GM18870 (cell line): ENCODE data around the gene ADAMTS7.
"Not testable (repeated sequence)": the region's sequence is repeated elsewhere in the genome, so short reads cannot be mapped to it uniquely, and the experiment has no call there.

Experiments used
- ATAC-seq: cut with Tn5 transposase; IDR thresholded peaks from one replicate; pipeline ENCODE4 v1.9.1; 2021; ENCODE audit warnings: moderate library complexity; ENCODE audit not compliant: unreplicated experiment

Gene ADAMTS7, protein sequence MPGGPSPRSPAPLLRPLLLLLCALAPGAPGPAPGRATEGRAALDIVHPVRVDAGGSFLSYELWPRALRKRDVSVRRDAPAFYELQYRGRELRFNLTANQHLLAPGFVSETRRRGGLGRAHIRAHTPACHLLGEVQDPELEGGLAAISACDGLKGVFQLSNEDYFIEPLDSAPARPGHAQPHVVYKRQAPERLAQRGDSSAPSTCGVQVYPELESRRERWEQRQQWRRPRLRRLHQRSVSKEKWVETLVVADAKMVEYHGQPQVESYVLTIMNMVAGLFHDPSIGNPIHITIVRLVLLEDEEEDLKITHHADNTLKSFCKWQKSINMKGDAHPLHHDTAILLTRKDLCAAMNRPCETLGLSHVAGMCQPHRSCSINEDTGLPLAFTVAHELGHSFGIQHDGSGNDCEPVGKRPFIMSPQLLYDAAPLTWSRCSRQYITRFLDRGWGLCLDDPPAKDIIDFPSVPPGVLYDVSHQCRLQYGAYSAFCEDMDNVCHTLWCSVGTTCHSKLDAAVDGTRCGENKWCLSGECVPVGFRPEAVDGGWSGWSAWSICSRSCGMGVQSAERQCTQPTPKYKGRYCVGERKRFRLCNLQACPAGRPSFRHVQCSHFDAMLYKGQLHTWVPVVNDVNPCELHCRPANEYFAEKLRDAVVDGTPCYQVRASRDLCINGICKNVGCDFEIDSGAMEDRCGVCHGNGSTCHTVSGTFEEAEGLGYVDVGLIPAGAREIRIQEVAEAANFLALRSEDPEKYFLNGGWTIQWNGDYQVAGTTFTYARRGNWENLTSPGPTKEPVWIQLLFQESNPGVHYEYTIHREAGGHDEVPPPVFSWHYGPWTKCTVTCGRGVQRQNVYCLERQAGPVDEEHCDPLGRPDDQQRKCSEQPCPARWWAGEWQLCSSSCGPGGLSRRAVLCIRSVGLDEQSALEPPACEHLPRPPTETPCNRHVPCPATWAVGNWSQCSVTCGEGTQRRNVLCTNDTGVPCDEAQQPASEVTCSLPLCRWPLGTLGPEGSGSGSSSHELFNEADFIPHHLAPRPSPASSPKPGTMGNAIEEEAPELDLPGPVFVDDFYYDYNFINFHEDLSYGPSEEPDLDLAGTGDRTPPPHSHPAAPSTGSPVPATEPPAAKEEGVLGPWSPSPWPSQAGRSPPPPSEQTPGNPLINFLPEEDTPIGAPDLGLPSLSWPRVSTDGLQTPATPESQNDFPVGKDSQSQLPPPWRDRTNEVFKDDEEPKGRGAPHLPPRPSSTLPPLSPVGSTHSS (N-terminal part only)

DNA sequence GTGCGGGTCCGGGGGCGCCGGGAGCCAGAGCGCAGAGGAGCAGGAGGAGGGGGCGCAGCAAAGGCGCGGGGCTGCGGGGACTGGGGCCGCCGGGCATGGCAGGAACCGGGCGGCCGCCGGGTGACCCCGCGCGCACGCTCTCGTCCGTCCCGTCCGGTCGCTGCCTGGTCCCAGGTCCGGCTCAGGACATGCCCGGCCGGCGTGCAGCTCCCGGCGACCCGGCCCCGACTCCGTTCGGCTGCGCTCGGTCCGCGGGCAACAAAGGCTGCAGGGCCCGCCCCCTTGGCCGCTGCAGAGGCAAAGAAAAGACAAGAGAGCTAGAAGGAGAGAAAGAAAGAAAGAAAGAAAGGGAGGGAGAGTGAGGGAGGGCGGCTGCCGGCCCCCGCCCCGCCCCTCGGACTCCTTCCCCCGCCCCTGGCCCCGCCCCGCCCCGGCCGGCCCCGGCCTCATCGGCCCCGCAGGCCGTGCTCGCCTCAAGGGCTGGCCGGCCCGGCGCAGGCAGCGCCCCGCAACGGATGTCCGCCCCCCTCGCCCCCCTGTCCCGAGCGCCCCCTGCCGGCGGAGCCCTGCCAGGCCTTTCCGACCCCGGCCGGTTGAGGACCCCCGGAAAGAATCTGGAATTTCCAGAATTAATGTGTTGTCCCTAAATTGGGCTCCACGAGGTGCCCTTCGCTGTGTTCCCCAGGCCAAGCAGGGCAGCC lies at the start of gene ADAMTS7:
ADAMTS7 (minus strand) TSS at position 341 of the 701 bp plus-strand sequence; CDS start at position 97, 244 bp downstream.
- ATAC-seq: no peak

DNA sequence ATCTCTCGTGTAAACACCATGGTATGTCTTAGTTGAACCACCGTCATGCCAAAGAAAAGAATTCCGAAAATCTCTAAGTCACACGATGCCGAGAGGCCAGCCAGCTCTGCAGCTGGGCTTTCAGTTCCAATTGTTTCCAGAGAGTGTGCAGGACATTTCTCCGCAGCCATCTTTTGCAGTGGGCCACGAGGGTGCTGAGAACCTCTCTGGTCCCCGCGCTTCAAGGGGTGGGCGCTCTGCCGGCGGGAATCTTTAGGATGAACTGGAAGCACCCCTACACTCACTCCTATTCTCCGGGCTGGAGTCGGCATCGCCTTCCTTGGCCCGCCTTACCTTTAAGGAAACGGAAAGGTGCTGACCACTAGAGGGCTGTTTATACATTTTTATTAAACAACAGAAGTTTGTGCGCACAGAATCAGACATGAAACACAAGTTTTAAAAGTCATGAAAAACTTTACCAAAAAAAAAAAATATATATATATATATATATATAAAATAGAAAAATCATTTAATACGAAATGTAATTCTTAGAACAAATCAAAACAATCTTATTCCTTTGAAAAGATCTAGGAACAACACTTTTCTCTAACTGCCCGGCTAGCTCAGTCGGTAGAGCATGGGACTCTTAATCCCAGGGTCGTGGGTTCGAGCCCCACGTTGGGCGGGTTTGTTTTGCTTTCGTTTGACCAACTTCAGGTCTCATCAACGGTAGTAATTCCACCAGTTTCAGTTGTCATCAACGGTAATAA lies 48.9 kb upstream of the ADAMTS7 start:
- peak; percentile 60 for ATAC-seq

DNA sequence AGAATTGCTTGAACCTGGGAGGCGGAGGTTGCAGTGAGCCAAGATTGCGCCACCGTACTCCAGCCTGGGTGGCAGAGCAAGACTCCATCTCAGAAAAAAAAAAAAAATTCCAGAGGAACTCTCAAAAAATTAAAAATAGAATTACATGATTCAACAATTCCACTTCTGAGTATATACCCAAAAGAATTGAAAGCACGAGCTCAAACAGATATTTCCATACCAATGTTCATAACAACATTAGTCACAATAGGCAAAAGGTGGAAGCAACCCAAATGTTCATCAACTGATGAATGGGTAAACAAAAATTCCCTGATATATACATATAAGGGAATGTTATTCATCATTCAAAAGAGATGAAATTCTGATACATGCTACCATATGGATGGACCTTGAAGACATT lies 44.5 kb upstream of the ADAMTS7 start:
- ATAC-seq: no peak

DNA sequence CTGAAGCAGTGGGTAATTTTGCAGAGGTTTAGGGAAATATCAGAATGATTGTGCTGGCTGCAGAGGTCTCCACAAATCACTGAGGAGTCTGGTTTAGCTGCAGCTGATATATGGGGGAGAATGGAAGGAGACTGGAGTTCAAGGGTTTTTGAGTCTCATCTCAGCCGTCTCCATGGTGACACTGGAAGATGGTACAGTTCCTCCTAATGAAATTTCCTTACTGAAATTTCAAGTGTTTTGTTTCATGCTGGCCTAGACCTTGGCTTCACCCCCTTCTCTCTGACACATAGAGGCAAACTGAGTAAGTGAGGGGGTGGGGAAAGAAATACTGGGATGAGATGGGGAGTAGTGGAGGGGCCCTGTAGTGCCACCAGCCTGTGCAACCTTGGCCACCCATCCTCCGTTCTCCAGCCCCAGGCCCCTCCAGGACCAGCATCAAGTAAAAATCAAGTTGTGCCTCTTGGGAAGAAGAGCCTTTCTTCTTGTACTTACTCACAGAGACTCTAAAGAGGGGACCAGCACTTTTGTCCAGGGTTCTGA lies 43.6 kb upstream of the ADAMTS7 start:
- ATAC-seq: no peak

DNA sequence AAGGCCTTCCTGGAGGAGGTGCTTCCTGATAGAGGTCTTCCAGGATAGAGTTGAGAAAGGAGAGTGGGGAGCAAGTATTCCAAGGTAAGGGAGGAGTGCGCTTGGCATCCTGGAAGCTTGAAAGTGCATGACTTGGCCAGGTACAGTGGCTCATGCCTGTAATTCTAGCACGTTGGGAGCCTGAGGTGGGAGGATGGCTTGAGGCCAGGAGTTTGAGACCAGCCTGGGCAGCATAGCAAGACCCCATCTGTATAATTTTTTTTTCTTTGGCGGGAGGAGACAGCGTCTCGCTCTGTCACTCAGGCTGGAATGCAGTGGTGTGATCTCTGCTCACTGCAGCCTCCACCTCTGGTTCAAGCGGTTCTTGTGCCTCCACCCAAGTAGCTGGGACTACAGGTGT lies 42.2 kb upstream of the ADAMTS7 start:
- ATAC-seq: no peak

DNA sequence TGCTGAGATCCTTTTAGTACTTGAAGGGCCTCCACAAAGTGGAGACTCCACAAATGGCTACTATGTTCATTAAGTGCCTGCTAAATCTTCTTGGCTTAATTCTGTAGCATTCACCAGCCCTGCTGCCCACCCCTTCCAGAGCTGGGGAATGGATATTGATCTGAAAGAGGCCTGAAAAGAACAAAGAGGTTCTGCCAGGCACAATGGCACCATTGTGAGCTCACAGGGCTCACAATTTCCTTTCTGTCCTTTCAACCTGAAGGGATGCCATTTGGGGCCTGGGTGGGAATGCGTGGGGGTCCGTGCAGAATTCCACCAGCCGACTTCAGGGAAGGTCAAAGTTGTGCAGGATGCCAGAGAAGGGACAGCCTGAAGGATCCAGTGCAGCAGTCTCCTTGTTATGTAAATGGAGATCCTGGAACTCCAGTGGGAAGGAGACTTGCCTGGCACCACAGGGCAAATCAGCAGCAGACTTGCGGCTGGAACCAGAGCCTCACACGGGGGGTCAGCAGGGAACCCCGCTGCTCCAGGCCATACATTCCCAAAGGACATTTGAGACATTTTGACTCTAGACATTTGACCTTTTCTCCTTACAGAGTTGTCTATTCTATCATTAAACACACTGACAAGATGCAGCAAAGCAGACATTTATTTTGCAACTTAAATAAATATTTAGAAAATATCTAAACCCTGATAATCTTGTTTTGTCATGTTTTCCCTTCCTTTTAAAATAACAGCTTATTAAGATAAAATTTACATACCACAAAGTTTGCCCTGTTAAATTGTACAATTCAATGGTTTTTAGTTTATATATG lies 39.9 kb upstream of the ADAMTS7 start:
- no peak for ATAC-seq

DNA sequence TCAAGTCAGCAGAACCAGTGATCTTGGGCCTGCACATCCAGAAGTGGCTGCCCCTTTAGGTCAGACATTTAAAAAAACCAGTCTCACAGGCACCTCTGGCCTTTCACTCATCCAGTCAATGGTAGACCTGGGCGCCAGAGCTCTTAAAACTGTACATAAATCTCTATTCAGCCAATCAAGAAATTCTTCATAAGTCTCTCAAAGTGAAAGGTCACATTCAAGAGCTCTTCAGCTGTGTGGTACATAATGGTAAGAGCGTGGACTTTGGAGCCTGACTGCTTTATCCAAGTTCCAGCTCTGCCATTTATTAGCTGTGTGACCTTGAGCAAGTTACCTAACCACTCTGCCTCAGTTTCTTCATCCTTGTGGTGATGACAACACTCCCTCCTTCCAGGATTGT lies 39.1 kb upstream of the ADAMTS7 start:
- no peak for ATAC-seq

DNA sequence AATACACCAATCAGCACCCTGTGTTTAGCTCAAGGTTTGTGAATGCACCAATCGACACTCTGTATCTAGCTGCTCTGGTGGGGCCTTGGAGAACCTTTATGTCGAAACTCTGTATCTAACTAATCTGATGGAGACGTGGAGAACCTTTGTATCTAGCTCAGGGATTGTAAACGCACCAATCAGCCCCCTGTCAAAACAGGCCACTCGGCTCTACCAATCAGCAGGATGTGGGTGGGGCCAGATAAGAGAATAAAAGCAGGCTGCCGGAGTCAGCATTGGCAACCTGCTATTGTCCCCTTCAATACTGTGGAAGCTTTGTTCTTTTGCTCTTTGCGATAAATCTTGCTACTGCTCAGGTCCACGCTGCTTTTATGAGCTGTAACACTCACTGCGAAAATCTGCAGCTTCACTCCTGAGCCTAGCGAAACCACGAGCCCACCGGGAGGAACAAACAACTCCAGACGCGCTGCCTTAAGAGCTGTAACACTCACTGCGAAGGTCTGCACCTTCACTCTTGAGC lies 36.2 kb upstream of the ADAMTS7 start:
- not testable (repeated sequence) for ATAC-seq

DNA sequence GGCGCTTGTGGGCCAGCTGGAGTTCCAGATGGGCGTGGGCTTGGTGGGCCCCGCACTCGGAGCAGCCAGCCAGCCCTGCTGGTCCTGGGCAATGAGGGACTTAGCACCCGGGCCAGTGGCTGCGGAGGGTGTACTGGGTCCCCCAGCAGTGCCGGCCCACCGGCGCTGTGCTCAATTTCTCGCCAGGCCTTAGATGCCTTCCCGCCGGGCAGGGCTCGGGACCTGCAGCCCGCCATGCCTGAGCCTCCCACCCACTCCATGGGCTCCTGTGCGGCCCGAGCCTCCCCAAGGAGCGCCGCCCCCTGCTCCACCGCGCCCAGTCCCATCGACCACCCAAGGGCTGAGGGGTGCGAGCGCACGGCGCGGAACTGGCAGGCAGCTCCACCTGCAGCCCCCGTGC lies 35.6 kb upstream of the ADAMTS7 start:
- ATAC-seq: not testable (repeated sequence)

DNA sequence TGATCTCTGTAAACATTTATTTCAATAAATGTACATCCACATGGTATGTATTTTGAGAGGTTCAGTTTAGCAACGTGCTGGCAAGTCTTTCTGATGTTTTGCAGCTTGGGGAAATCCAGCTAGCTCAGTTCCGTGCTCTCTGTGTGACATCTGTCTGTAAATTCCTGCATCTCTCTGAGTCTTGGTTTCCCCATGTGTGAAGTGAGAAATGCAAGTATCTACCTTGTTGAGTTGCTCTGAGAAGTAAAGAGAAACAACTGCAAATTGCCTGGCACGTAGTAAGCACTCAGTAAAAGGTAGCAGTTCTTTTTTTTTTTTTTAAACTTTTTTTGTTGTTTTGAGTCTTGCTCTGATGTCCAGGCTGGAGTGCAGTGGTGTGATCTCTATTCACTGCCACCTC lies 31.3 kb upstream of the ADAMTS7 start:
- no peak for ATAC-seq

DNA sequence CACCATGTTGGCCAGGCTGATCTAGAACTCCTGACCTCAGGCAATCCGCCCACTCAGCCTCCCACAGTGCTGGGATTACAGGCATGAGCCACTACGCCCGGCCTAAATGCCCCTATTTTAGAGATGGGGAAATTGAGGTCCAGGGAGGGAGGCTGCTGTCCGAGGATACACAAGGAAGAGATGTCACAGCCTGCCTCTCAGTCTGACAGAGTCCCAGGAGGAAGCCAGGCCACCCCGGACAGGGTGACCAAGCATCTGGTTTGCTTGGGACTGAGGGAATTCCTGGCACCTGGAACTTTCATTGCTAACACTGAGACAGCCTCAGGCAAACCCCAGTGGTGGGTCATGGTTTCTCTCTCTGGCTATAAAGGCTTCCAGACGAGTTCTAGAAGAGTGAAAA lies 30.6 kb upstream of the ADAMTS7 start:
- ATAC-seq: no peak

DNA sequence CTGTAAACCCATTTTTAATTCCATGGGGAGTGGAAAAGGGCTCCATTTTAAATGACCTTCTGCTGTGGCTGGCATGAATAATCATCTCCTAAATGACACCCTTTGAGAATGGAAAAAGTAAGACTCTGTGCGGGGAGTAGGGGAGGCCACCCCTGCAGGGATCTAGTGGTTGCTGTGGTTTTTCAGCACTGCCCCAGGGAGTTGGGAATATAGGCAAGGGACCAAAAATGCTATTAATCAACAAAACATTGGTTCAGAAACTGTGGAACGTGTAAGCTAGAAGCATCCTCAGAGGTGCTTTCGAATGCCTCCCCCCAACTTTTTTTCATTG lies 30.1 kb upstream of the ADAMTS7 start:
- no peak for ATAC-seq

DNA sequence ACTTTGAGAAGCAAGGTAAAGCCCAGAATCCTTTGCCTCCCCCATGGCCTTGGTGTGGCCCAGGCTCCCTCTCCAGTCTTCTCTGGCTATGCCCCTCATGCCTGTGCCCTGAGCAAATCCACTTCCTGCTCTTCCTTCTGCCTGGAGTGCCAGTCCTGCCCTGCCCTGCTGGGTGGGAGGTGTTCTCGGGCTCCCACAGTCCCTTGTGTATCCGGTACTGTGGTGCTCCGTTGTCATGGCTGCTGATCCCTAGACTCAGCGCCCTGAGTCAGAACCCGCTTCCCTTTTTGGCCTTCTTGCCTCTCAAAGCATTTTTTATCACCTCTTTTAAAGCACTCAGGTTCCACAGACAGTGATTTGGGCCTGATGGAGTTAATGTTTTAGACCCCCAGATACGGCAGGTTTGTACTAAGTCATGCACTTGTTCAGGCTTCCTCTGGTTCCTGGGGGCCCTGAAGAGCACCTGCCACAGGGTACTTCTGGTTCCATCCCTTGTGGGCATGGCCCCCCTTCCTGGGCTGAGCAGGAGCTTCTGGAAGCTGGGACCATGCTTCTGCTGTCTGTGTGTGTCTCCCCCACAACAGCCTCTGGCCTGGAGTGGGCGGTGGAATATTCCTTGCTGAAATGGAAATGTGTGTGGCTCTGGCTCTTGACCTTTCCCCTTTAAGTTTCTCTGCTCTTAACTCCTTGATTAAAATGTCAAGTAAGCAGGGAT lies 29.6 kb upstream of the ADAMTS7 start:
- no peak for ATAC-seq

DNA sequence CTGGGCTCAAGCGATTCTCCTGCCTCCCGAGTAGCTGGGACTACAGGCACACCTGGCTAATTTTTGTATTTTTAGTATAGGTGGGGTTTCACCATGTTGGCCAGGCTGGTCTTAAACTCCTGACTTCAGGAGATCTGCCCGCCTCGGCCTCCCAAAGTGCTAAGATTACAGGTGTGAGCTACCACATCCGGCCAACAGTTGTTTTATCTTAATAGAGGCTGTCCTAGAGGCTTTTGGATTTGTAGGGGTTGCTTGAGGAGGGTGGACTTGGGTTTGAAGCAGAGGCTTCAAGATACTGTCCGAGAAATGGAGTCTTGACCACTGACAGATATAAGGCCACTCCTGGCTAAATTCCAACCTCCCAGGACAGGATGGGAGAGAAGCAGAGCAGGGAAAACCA lies 27.9 kb upstream of the ADAMTS7 start:
- not testable (repeated sequence) for ATAC-seq

DNA sequence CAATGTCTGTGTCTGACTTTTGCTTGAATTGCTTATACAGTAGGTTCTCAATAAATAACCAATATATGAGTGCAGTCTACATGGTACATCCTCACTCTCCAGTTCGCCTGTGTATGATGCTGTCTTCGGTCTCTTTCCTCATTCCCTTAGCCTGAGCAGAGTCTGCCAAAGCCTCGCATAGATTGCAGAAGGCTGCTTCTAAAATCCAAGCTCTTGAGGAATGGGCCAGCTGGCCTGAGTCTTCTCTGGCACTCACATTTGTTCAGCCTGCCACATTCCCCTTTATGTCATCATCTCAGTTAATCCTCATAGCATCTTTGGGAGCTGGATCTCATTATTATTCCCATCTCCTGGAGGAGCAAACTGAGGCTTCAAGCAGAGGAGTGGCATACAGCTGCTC lies 27.2 kb upstream of the ADAMTS7 start:
- no peak for ATAC-seq

DNA sequence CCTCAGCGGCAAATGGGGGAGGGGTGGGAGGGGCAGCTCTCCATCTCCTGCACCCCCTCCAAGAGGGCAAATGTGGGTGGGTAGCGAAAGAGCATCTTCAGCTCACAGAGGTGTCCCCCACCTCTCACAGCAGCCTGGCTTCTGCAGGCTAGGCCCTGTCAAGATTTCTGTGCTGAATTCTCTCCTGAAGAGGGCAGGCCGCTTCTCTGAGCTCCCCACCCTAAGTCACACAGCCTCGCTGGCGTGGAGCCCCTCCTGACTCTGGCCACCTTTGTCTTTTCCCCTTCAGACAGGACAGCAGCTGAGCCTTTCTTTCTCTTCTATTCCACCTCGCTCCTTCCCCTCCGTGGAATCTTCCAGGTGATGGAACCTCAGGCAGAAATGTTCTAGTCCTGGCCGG lies 26.3 kb upstream of the ADAMTS7 start:
- no peak for ATAC-seq

DNA sequence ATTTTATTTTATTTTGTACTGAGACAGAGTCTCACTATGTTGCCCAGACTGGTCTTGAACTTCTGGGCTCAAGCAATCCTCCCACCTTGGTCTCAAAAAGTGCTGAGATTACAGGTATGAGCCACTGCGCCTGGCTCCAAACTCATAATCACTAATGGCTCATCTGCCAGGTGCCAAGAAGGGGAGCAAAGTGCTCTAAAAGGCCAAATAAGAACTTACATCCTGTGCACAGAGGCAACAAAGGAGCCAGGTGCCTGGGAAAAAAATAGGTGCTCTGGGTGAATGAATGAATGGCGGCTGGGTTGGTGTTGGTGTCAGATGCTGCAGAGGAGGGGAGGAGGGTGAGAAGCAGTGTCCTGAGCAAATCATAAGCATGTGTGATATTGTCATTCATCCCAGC lies 25.9 kb upstream of the ADAMTS7 start:
- no peak for ATAC-seq

DNA sequence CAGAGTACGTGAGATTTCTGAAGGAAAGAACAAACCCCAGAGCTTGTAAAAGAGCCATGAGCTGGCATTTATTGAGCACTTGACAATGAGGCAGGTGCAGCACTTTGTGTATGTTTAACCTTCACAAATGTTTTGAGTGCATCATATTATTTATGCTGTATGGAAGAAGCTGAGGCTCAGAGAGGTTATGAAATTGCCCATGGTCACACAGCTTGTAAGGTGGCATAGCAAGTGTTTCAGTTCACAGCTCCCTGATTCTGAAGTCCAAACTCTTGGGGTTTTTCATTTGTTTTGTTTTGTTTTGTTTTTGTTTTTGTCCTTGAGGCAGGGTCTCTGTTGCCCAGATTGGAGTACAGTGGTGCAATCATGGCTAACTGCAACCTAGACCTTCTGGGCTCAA lies 25.1 kb upstream of the ADAMTS7 start:
- ATAC-seq: no peak
